H1 (cell line): ENCODE results near the gene ANKRD2. TPM values are rescaled to one million over a fixed set of nuclear protein-coding genes. Genes with fewer than 3 reads are reported as not detected.

Experiments
- CTCF ChIA-PET: fragments of 300-600 bp; sonication (Branson Sonifier 250); formaldehyde crosslinking; loops from one replicate; lab custom pipeline; 2021; ENCODE audit not compliant: partially characterized antibody; lab: Charles Lee
- POLR2A ChIA-PET: fragments of 300-600 bp; sonication (Branson Sonifier 250); formaldehyde crosslinking; loops from one replicate; lab custom pipeline; 2021; ENCODE audit warnings: inconsistent platforms; ENCODE audit not compliant: partially characterized antibody; lab: Charles Lee
- DNase-seq, 2 experiments: peaks; one replicate each; pipeline versions ENCODE4 v3.0.0 to v3.0.0-alpha.2; 2010 to 2022; ENCODE audit warnings: low spot score in 2 of 2, low read depth in 1 of 2, mixed read lengths in 1 of 2
- FAIRE-seq: peaks from 2 replicates; lab custom pipeline; 2011; peaks lifted over from hg19 to GRCh38; lab: Jason Lieb, UNC
- H2AFZ ChIP-seq: 2 replicates; pipeline ENCODE4 v1.8.1; 2012; ENCODE audit warnings: low read length, inconsistent platforms
- H2AK5ac ChIP-seq: 2 replicates; pipeline ENCODE4 v1.6.1; 2013; ENCODE audit warnings: low read depth, low read length
- H2BK120ac ChIP-seq: replicated peaks from 2 replicates; pipeline ENCODE3; 2013; ENCODE audit warnings: low read depth, low read length, inconsistent platforms
- H2BK12ac ChIP-seq: 2 replicates; pipeline ENCODE4 v1.6.1; 2013; ENCODE audit warnings: low read depth, low read length
- H2BK15ac ChIP-seq: 2 replicates; pipeline ENCODE4 v1.6.1; 2013; ENCODE audit warnings: low read length
- H2BK20ac ChIP-seq: 2 replicates; pipeline ENCODE4 v1.6.1; 2013; ENCODE audit warnings: low read length
- H2BK5ac ChIP-seq: 2 replicates; pipeline ENCODE4 v1.6.1; 2013; ENCODE audit warnings: low read depth, low read length
- H3K14ac ChIP-seq: 2 replicates; pipeline ENCODE4 v1.6.1; 2013; ENCODE audit warnings: inconsistent platforms; ENCODE audit not compliant: insufficient read length
- H3K18ac ChIP-seq: 2 replicates; pipeline ENCODE4 v1.6.1; 2013; ENCODE audit warnings: low read length; ENCODE audit errors: extremely low read depth
- H3K23ac ChIP-seq: 2 replicates; pipeline ENCODE4 v1.6.1; 2013; ENCODE audit warnings: inconsistent platforms; ENCODE audit not compliant: insufficient read length
- H3K23me2 ChIP-seq: 2 replicates; pipeline ENCODE4 v1.6.1; 2013; ENCODE audit warnings: low read depth, low read length
- H3K27ac ChIP-seq: 2 replicates; pipeline ENCODE4 v1.6.1; 2011; ENCODE audit warnings: low read depth, low read length, inconsistent platforms
- H3K27me3 ChIP-seq, 4 experiments: replicated peaks in 1 of 4; 1 replicate in 1 of 4; 2 replicates in 3 of 4; pipeline versions ENCODE4 v1.6.1 to v1.8.1; 2011 to 2013; ENCODE audit warnings: low read length in 3 of 4, mild to moderate bottlenecking in 3 of 4, inconsistent platforms in 2 of 4, mixed read lengths in 2 of 4, moderate library complexity in 1 of 4; ENCODE audit not compliant: control insufficient read depth in 3 of 4, insufficient read depth in 3 of 4; ENCODE audit errors: extremely low read depth in 1 of 4
- H3K36me3 ChIP-seq, 4 experiments: 2 replicates each; pipeline versions ENCODE4 v1.6.1 to v1.8.1; 2011 to 2013; ENCODE audit warnings: mild to moderate bottlenecking in 4 of 4, low read length in 3 of 4, moderate library complexity in 2 of 4, control low read depth in 1 of 4, inconsistent platforms in 1 of 4; ENCODE audit not compliant: insufficient read depth in 4 of 4, control insufficient read depth in 2 of 4
- H3K4ac ChIP-seq: replicated peaks from 2 replicates; pipeline ENCODE3; 2013; ENCODE audit warnings: low read length, low read depth, mixed read lengths, inconsistent platforms; ENCODE audit not compliant: insufficient read length
- H3K4me1 ChIP-seq, 4 experiments: replicated peaks in 1 of 4; 1 replicate in 1 of 4; 2 replicates in 3 of 4; pipeline versions ENCODE4 v1.6.1 to v1.8.1; 2011 to 2013; ENCODE audit warnings: low read length in 3 of 4, inconsistent platforms in 2 of 4, mixed read lengths in 1 of 4; ENCODE audit not compliant: insufficient read depth in 4 of 4, control insufficient read depth in 3 of 4
- H3K4me2 ChIP-seq, 2 experiments: 2 replicates each; pipeline versions ENCODE4 v1.6.1 to v1.8.1; 2011 to 2013; ENCODE audit warnings: low read depth in 2 of 2, low read length in 2 of 2, control low read depth in 1 of 2, inconsistent platforms in 1 of 2, mild to moderate bottlenecking in 1 of 2; ENCODE audit not compliant: insufficient read depth in 1 of 2
- H3K4me3 ChIP-seq, 4 experiments: fragments of 200-600, 300-600 bp in 1 of 4; sonication (generic), shearing (Covaris generic), sonication (Bioruptor Twin) in 1 of 4; 2 replicates each; pipeline versions ENCODE4 v1.5.1 to v1.8.1; 2011 to 2016; ENCODE audit warnings: low read length in 4 of 4, low read depth in 3 of 4, control low read depth in 2 of 4, inconsistent platforms in 2 of 4, mild to moderate bottlenecking in 2 of 4, mixed read lengths in 1 of 4, moderate library complexity in 1 of 4; ENCODE audit not compliant: insufficient read depth in 2 of 4; ENCODE audit errors: extremely low read depth in 1 of 4
- H3K56ac ChIP-seq: replicated peaks from 2 replicates; pipeline ENCODE3; 2013; ENCODE audit warnings: low read depth, mild to moderate bottlenecking, mixed read lengths, low read length, inconsistent platforms; ENCODE audit not compliant: insufficient read length
- H3K79me1 ChIP-seq: 2 replicates; pipeline ENCODE4 v1.6.1; 2013; ENCODE audit warnings: low read depth, low read length, control low read depth
- H3K79me2 ChIP-seq, 2 experiments: 2 replicates each; pipeline versions ENCODE4 v1.6.1 to v1.8.1; 2012 to 2013; ENCODE audit warnings: low read length in 2 of 2, mild to moderate bottlenecking in 2 of 2, inconsistent platforms in 1 of 2; ENCODE audit not compliant: insufficient read depth in 2 of 2, control insufficient read depth in 1 of 2
- H3K9ac ChIP-seq, 4 experiments: replicated peaks in 1 of 4; 1 replicate in 1 of 4; 2 replicates in 3 of 4; pipeline versions ENCODE4 v1.6.1 to v1.8.1; 2011 to 2013; ENCODE audit warnings: low read depth in 3 of 4, low read length in 3 of 4, control low read depth in 2 of 4, mild to moderate bottlenecking in 2 of 4, moderate library complexity in 2 of 4, inconsistent platforms in 1 of 4; ENCODE audit errors: extremely low read depth in 1 of 4
- H3K9me3 ChIP-seq, 2 experiments: 2 replicates each; pipeline versions ENCODE4 v1.6.1 to v1.8.1; 2012 to 2013; ENCODE audit warnings: mild to moderate bottlenecking in 2 of 2, moderate library complexity in 2 of 2, control low read depth in 1 of 2, inconsistent platforms in 1 of 2, low read depth in 1 of 2, low read length in 1 of 2, mixed read lengths in 1 of 2; ENCODE audit not compliant: insufficient read depth in 2 of 2
- H4K20me1 ChIP-seq, 2 experiments: replicated peaks in 1 of 2; 2 replicates each; pipeline versions ENCODE3 to v1.8.1; 2011 to 2013; ENCODE audit warnings: inconsistent platforms in 2 of 2, low read length in 2 of 2, mild to moderate bottlenecking in 1 of 2; ENCODE audit not compliant: insufficient read depth in 2 of 2, control insufficient read depth in 1 of 2
- H4K5ac ChIP-seq: 2 replicates; pipeline ENCODE4 v1.6.1; 2013; ENCODE audit warnings: low read length, low read depth, mixed read lengths, inconsistent platforms; ENCODE audit not compliant: insufficient read length
- H4K8ac ChIP-seq: 2 replicates; pipeline ENCODE4 v1.8.0; 2013; ENCODE audit warnings: mild to moderate bottlenecking, moderate library complexity, low read length, inconsistent platforms; ENCODE audit not compliant: insufficient read depth; ENCODE audit errors: extremely low read depth
- H4K91ac ChIP-seq: replicated peaks from 2 replicates; pipeline ENCODE3; 2013; ENCODE audit warnings: low read length, mixed read lengths, inconsistent platforms; ENCODE audit not compliant: insufficient read length
- CTBP2 ChIP-seq: IDR thresholded peaks from 2 replicates; pipeline ENCODE4 v1.7.0; 2011; ENCODE audit warnings: borderline replicate concordance, mild to moderate bottlenecking, moderate library complexity, mixed read lengths, low read length; ENCODE audit not compliant: insufficient read depth, insufficient read length
- EGR1 ChIP-seq: IDR thresholded peaks from 2 replicates; pipeline ENCODE4 v1.6.1; 2011; ENCODE audit warnings: low read depth, low read length, borderline replicate concordance
- GTF2F1 ChIP-seq: IDR thresholded peaks from 2 replicates; pipeline ENCODE4 v1.6.1; 2012; ENCODE audit warnings: low read depth, low read length, improper control_type of control experiment, borderline replicate concordance
- RNF2 ChIP-seq: fragments of 200-900, 300-1000 bp; sonication (generic); IDR thresholded peaks from 2 replicates; pipeline ENCODE4 v1.7.1; 2016; ENCODE audit warnings: borderline replicate concordance, low read depth, mild to moderate bottlenecking, antibody characterized with exemption, low read length; ENCODE audit not compliant: poor library complexity, severe bottlenecking; ENCODE audit errors: missing control alignments
- RXRA ChIP-seq: IDR thresholded peaks from 2 replicates; pipeline ENCODE4 v1.6.1; 2011; ENCODE audit warnings: low read depth, mild to moderate bottlenecking, low read length, moderate library complexity; ENCODE audit not compliant: insufficient read depth
- WGBS, 2 experiments: shearing (Covaris generic) in 1 of 2; methylation state at CpG; one replicate each; pipeline versions ENCODE4 v1.1.6 to v1.1.7; 2013 to 2015; ENCODE audit warnings: low lambda C conversion rate in 2 of 2, mixed read lengths in 2 of 2, inconsistent platforms in 1 of 2, low coverage in 1 of 2, missing lambda C conversion rate in 1 of 2; ENCODE audit not compliant: insufficient replicate concordance in 2 of 2, insufficient coverage in 1 of 2, insufficient read length in 1 of 2; ENCODE audit errors: extremely low coverage in 1 of 2, missing lambda C conversion rate in 1 of 2; 5-methylcytosine and 5-hydroxymethylcytosine counted together
- polyA plus RNA-seq, 7 experiments: library from polyadenylated mRNA; depleted of rRNA in 3 of 7; stranded (reverse) in 5 of 7; unstranded in 2 of 7; fragments of >200 nt in 5 of 7; fragments of 200-250 nt in 2 of 7; gene quantifications; 1 replicate in 5 of 7; 2 replicates in 1 of 7; 4 replicates in 1 of 7; pipeline versions ENCODE4 v1.2.1 to v1.2.3, GENCODE V29; 2011 to 2013; ENCODE audit warnings: missing spikeins in 2 of 7, mixed read lengths in 2 of 7
- total RNA-seq: library from RNA; stranded (reverse); fragmentation: NEBNext Ultra II Directional; extraction: Animal tissue kit (Norgen Biotek cat#: 25700); gene quantifications from 2 replicates; pipeline ENCODE4 v1.2.1, GENCODE V29; 2021

Gene ANKRD2
- total and polyA plus RNA-seq, 2 of the 8 experiments (the other 6 are each of a cell fraction or from before 2014, with no cell fraction given) = not detected

DNA sequence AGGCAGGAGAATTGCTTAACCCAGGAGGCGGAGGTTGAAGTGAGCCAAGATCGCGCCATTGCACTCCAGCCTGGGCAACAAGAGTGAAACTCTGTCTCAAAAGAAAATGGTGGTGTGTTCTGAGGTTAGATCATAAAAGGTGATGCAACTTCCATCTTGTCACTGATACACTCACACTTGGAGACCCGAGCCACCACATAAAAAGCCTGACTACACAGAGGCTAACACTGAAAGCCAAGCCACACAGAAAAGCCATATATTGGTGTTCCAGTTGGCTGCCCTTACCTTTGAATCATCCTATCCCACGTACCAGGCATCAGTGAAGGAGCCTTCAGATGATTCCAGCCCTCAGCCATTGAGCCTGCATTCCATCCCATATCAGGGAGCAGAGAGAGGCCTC is 56.7 kb downstream of the ANKRD2 start:
- DNase-seq (no peak), FAIRE-seq (no peak)
- ChIA-PET CTCF (interaction anchor here (1.0 kb wide), 1 partner anchor 54 kb away, joined by 3 read pairs; no protein-coding TSS in a partner anchor), POLR2A (no interaction called here)
- no peak overlapping the region for H3K18ac ChIP-seq
- no peak overlapping the region for H4K5ac ChIP-seq
- 94% methylated on average over 5 of the region's 5 CpGs; no CpG with 5 or more reads in 1 of the 2 experiments for WGBS, 2 experiments
- H3K56ac ChIP-seq = no peak overlapping the region
- peaks cover 0 to 4% (median 1%) of the 10 kb centered on the region in 4 experiments; a peak in 2 of 7 replicates for H3K4me1 ChIP-seq
- no peak overlapping the region for H3K9ac ChIP-seq
- H3K27me3 ChIP-seq = no peaks in the 10 kb centered on the region
- no peak overlapping the region for H2BK15ac ChIP-seq
- TF ChIP-seq RNF2 (no peak), CTBP2 (no peak), RXRA (no peak), EGR1 (no peak), GTF2F1 (no peak)
- TF ChIP-seq, all 59 proteins: peak for 0
- no peak overlapping the region for H4K8ac ChIP-seq
- H2AK5ac ChIP-seq = no peak overlapping the region
- no peak overlapping the region for H2AFZ ChIP-seq
- H2BK120ac ChIP-seq = no peak overlapping the region
- no peak overlapping the region for H4K91ac ChIP-seq
- H3K79me1 ChIP-seq = no peaks in the 10 kb centered on the region
- H2BK5ac ChIP-seq = no peak overlapping the region
- H3K4me2 ChIP-seq = no peak overlapping the region
- H2BK12ac ChIP-seq = no peak overlapping the region
- H3K36me3 ChIP-seq = no peaks in the 10 kb centered on the region
- peaks cover 0 to 11% of the 10 kb centered on the region in 2 experiments; a peak in 2 of 4 replicates for H3K79me2 ChIP-seq
- H3K4ac ChIP-seq = no peak overlapping the region
- H3K23me2 ChIP-seq = no peaks in the 10 kb centered on the region; the same call in 1 of the 2 replicates
- H3K14ac ChIP-seq = no peak overlapping the region
- no peak overlapping the region for H3K23ac ChIP-seq
- H2BK20ac ChIP-seq = no peak overlapping the region
- no peaks in the 10 kb centered on the region for H4K20me1 ChIP-seq
- no peak overlapping the region for H3K27ac ChIP-seq
- no peaks in the 10 kb centered on the region for H3K9me3 ChIP-seq
- H3K4me3 ChIP-seq = no peak overlapping the region
